MV-4-11 (cell line): Measurements from ENCODE around the gene VWA8.
"Not testable (repeated sequence)": the region's sequence is repeated elsewhere in the genome, so short reads cannot be mapped to it uniquely, and the experiment has no call there.

ENCODE experiments used
- DNase-seq: peaks from one replicate; lab custom pipeline; 2025; lab: John Stamatoyannopoulos, UW

Gene VWA8

DNA sequence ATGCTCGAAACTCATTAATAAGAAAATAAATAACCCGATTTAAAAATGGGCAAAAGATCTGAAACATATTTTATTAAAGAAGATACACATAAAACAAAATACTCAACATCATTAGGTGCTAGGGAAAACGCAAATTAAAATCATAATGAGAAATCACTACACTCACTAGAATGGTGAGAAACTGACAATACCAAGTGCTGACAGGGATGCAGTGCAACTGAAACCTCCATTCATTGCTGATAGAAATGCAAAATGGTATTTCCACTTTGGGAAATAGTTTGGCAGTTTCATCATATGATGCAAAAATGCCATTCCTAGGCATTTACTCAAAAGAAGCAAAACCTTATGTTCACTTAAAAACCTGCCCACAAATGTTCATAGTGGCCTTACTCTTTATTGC, 278.1 kb downstream of the VWA8 start:
- DNase-seq, result no peak

DNA sequence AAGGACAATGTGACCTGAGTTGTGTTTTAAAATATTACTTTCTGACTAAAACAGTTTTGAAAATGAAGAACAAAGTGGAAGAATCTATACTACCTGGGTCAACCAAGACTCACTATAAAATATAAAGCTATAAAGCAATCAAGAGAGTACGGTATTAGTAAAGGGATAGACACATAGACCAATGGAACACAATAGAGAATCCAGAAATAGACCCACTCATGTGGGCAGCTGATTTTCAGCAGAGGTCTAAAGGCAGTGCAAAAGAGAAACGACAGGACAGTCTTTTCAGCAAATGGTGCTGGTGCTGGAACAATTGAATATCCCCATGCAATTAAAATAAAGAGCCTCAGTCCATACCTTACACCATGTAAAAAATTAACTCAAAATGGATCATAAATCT, 278.9 kb downstream of the VWA8 start:
- DNase-seq, result no peak

DNA sequence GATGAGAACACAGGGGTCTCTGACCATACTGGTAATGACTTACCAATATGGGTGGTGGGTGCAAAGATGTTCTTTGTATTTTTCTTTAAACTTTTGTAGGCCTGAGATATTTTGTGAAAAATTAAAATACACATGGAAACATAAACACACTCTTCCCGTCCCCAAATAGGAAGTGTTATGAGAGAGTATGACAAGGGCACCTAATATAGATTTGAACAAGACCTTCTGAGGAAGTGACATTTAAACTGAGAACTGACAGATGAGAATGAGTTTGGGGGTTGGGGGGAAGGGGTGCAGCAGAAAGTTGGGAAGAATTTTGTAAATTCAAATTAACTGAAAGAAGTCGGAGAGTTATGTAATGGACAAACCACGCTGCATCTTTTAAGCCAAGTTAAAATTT, 279.3 kb downstream of the VWA8 start:
- DNase-seq, result peak; percentile 11

DNA sequence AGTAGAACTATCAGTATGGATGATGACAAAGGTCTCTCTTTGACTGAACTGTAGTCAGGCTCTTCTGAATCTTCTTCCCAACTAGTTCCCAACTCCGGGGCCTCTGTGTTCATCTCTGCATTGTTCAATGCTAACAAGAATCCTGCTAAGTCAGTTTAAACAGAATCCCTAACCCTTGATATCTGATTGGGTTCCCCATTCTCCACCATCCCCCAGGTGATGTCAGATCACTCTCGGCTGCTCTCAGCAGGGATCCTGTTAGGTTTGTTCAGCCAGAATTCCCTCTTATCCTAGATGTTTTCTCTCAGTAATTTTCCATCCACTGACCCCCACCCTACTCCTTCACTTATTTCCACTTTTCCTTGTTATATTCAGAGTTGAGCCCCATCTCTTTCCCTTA, 280.0 kb downstream of the VWA8 start:
- DNase-seq, result no peak

DNA sequence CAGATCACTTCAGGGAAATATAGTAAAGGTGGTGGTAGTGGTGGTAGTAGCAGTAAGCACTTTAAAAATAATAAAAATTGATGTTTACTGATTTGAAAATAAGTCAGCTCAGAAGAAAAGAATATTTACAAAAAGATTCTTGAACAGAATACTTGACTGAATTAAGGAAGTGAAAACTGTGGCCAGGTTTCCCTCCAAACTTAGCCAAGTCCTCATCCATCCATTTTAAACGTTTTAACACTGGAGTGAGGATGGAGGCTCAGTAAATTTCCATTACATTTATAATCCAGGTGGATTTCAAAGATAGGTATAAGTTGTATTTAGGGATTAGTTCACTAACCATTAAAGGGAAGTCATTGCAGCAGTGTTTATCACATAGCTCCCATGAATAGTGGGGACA, 282.1 kb downstream of the VWA8 start:
- DNase-seq, result peak; percentile 31

DNA sequence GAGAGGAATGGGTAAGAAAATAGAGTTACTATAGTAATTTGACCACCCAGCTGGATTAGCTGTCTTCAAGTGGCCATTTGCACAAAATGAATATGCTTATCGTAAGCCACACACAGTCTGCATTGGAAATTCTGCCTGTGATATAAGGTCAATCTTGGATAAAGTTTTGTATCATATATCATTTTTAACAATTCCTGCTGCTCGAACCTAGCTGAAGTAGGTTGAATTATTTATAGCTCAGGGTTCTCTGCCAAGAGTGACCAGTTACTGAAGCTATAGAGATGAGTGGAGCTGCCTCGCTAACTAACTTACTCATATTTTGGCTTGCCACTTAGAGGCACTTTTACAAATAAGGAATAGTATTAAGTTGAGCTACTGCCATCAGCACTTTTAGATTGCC, 282.7 kb downstream of the VWA8 start:
- no peak for DNase-seq

DNA sequence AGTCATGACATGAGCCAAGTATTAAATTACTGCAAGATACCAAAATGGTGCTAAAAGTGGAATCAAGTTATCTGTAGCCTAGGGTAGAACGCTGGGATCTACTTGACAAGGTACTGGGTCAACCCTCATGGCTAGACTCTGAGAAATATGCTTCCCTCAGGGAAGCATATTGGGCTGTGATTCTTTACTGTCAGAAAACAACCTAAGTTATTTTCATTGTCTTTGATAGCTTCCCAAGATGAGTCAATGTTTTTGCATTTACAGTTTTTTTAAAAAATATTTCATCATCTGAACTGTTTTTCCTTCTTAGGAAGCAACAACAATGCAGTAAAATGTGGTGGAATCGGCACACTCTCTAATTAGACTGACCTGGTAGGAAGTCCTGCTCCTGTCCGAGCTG, 285.6 kb downstream of the VWA8 start:
- DNase-seq, result no peak

DNA sequence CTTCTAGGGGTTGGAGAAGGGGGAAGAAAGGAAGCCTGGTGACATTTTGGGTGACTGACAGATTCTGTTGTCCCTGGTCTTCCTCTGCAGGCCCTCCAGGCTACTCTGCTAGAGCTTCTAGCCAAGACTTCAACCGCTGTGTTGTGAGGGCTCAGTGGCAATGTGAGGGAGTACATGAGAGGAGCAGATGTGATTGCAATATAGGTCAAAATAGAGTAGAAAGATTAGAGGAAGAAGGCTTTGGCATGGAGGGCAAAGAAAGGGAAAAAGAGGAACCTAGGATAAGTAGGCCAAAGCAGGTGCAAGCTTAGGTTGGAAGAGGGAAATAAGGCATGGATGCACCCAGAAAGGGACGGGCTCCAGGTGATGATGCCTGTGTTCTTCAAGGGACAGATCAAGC, 286.7 kb downstream of the VWA8 start:
- peak; percentile 71 for DNase-seq

DNA sequence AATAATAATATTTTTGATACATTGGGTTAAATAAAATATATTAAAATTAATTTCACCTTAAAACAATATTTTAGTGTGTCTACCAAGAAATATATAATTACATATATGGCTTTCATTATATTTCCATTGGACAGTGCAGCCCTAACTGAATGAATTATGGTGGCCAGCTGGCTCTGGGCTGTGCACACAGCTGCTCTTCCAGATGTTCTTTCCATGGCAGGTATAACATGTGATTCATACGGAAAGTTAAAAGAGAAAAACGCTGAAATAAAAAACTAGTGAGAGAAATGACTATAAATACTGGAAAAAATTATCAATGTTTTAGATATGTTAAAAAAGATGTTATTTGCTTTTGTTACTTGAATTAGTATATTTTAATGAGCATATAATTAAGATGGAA, 287.3 kb downstream of the VWA8 start:
- DNase-seq, result no peak

DNA sequence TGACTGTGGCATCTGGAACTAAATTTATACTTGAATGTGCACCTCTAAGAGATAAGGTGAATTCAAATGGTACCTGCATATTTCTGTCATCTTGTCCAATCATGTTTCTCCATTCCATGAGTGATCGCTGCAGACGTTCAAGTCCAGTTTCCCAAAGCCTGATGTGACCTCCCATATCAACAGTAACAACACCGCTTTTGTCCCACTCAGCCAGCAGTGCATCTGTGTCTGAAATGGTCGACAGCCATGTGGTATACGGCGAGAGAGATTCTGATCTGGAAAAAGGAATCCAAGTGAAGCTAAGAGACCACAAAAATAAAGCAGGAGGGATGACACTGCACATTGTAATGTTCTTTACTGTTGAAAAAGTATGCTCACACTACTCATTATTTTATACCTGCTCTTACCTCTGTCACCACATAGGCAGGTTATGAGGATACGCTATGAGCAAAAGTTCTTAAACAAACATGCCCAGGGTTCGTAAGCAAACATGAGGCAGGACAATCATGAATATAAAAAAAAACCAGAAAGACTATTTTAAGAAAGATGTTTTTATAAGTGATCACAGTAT, 290.0 kb downstream of the VWA8 start:
- DNase-seq, result no peak

DNA sequence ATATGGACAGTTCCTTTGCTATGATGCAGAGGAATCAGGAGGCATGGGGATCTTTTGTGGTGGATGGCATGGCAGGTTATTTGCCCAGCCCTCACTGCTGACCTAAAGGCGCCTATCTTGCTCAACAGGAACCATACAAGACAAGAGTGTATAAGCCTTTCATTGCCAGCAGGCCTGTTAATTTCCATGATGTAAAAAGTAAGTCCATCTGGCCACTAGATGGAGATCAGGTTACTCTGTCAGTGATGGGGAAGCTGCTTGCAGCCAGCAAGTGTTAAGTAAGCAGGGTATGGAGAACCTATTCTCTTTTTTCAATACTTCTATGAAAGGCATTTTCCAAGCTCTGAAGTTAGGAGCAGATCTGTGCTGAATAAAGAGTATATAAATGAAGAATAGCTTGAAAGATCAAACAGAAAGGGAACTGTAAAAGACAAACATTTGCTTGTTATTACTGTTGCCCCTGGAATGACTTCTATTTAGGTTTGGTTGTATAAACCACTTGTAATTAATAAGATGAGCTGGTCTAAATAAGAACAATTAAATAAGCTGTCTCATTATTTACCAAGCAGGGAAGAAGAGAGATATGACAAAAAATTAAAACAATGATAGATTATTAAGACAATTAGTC, 292.7 kb downstream of the VWA8 start:
- peak; percentile 89 for DNase-seq

DNA sequence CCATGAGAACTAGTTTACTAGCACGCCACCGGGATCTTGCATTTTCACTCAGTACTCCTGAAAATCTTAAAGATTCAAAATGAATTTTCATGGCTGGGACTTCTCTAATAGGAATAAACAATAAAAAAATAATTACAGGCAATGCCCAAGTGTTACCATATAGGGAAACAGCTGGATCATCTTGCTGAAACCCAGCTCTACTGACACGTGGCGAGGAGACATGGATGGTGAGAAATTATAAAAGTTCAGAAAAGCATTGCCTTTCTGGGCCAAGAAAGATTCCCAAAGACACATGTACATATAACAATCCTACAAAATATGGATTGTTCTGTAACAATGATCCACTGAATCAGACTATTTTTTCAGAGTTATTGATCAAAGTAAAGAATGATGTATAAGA, 294.3 kb downstream of the VWA8 start:
- no peak for DNase-seq

DNA sequence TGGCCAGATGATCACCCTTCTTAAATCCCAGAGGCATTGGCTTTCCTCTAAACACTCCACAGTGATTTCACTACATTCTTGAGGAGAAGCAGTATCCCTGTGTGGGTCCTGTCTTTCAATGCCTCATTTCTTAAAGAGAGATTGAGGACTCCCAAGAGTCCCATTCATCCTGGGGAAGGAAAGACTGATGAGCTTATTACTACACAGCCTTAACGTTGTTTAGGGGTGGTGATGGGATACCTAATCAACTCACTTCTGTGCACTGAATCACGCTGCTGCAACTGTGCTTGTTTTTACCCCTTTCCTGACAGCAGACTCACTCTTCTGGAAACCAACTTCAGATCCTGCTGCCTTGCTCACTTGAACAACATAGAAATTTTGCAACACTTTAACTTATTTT, 300.5 kb downstream of the VWA8 start:
- DNase-seq, result no peak

DNA sequence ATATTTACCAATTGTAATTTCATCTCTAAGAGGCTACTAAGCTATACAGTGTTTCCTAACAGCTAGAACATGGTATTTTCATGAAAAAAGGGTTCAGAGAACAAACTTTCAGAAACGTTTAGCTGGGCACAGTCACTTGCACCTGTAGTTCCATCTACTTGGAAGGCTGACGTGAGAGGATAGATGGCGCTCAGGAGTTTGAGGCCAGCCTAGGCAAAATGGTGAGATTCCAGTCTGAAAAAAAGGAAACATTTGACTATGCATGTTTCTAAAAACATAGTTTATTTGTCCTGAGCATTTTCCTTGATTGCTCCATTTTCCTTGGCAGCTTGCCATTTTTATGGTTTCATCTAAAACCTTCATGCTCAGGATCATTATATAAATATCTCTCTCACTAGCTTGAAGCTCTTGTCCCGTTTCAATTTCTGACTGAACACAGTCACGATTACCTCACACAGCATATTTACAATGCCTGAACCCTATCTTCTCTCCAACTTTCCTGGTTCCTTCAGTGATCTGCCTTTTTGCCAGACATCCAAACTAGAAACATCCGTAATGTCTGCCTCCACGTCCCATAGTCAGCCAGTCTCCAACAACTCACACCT, 302.8 kb downstream of the VWA8 start:
- no peak for DNase-seq

DNA sequence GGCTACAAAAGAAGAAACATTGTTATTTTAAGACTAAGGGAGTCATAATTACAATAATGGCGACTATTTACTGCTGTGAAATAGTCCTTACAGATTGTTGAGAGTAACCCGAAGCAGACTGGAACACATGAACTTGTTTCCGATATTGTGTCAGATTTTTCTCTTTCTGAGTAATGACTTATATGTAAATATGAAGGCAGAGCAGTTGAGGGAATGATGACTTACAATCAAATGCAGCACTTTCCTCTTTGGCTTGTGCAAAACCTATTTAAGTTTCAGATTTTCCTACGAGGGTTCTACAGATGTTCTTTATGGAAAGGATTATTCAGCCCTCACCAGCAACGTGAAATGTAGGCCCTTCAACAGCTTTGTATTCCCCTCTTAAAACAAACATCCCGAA, 304.9 kb downstream of the VWA8 start:
- DNase-seq, result no peak

DNA sequence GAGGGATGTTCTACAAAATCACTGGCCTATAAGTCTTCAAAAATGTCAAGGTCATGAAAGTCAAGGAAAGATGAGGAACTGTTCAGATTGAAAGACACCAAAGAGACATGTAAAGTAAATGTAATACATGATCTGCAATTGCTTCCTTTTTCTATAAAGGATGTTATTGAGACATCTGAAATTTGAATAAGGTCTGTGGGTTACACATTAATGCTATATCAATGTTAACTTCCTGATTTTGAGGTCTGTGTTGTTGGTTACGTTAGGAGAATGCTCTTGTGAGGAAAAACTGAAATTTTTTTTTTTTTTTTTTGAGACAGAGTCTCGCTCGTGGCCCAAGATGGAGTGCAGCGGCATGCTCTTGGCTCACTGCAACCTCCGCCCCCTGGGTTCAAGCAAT, 306.1 kb downstream of the VWA8 start:
- DNase-seq, result peak; percentile 87

DNA sequence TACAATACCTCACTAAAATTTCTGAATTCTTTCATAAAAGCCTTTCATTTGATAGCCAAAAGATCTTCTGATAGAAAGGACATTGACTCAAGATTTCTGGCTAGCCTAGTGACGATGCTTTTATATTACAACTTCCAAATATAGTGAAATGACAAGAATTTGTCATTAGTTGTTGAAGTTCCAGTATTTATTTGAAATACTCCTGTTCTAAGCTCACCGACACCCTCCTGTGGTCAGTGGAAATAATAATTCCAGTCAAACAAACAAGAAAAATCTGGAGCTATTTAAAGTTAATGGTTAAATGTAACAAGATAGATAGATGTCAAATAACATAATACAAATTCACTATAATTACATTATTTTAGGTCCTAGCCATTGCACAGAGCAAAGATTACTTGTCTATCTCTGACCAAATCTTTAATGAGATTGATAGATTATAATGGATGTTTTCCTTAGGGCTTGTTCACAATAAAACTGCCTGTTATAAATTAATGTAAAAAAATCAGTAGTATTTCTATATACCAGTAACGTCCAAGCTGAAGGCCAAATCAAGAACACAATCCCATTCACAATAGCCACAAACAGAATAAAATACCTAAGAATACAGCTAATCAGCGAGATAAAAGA, 308.1 kb downstream of the VWA8 start:
- DNase-seq, result peak; percentile 15

DNA sequence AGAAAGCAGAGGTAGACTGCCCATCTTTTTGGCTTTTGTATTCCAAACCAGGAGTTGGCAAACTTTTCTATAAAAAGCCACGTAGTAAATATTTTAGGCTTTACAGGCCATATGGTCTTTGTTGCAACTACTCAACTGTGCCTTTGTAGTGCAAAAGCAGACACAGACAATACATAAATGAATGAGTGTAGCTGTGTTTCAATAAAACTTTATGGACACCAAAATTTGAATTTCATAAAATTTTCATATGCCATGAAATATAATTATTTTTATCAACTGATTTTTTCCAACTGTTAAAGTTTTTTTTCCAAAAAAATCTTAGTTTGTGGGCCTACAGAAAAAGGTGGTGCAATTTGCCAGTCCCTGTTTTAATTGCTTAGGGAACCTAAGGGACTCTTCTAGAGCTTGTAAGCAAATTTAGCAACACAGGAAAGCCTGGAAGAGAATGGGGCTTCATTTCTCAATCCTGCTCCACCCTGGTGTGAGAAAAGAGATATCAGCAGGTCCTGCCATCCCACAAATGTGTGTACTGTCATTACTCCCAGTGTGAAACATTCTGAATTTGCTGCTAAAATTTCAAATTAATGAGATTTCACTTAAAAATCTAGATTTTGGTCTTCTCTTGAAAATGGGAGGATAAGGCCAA, 309.4 kb downstream of the VWA8 start:
- no peak for DNase-seq

DNA sequence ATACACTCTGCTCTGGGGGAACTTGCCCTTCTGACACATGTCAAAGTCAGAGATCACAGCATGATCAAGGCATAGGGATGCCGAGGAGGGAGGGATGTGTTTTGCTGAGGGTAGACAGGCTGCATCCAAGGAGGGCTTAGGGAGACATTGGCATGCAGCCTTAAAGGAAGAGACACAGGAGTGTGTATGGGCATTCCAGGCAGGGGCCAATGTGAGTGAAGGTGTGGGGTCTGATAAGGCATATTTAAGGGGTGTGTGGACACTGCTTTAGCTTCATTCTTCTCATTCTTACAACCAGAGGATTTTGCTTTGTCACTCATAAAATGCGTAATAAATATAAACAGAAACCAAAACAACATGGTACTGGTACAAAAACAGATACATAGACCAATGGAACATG, 310.2 kb downstream of the VWA8 start:
- DNase-seq, result no peak

DNA sequence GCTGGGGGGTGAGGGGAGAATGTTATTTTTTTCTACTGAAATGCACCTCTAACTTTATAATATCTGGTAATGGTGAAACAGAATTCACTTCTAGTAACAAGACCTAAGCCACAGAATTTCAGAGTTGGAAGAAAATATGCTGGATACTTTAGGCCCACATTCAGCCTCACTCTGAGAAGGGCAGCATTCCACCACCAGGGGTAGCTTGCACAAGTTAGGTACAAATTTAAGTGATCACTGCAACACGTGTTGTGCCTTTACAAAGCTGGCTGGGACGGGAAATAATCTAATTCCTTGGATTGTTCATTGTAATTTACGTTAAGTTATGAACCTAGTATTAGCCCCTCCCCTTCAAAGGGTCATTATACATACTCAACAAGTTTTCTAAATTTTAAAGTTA, 311.2 kb downstream of the VWA8 start:
- DNase-seq, result no peak

DNA sequence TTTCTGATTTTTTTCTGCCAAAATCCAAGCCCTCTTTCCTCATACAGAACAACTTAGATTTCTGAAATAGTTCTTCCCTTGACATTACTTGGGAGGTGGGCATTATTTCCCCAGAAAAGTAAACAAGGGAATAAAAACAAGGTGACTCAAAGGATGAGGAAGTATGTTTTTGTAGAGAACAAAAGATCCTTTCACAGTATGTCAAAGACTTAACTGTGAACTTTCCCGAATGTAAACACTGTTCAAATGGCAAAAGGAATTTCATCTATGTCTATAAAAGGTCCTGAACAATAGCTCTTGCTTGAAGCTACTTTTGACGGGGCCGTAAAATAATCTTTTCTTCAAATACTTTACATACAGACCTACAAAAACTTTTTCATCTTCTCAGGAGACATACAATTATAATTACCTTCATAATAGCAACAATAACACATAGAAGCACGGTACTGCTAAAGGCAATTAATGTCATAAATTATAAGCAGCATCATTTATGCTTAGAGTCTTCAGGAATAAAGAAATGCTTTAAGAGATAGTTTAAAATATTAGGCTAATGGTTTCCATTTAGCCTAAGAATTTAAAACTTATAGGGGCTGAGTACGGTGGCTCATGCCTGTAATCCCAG, 312.5 kb downstream of the VWA8 start:
- DNase-seq, result no peak

DNA sequence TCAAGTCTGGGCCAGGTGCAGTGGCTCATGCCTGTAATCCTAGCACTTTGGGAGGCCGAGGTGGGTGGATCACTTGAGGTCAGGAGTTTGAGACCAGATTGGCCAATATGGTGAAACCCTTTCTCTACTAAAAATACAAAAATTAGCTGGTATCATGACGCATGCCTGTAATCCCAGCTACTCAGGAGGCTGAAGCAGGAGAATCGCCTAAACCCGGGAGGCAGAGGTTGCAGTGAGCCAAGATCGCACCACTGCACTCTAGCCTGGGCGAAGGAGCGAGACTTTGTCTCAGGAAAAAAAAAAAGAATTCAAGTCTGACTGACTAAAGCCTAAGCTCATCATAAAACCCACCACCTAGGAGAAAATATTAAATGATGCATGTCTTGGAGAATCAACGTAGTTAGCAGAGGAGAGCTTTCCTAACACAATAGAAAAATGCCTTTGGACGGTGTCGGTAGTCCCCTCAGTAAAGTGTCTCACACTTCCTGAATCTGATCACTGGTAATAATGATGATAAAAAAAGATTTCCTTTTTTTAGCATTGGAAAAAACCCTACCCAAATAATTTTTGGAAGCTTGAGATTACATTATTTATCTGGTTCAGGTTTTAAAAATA, 313.1 kb downstream of the VWA8 start:
- DNase-seq, result not testable (repeated sequence)
